Pancreas (tissue), 10 donors: ENCODE measurements around the gene C10orf105. TPM values are rescaled to one million over a fixed set of nuclear protein-coding genes. Genes with fewer than 3 reads are reported as not detected.
A peak's percentile ranks its signal among the peaks of the same experiment; 100 is the strongest.

ENCODE experiments used
- ATAC-seq, 4 donors: fragments of 200-7000 bp; cut with Tn5 transposase; one replicate each; pipeline versions ENCODE4 v1.8.0 to v1.9.1; 2020; ENCODE audit warnings: mild to moderate bottlenecking in 4 of 4, moderate library complexity in 4 of 4
- DNase-seq, 6 donors: peaks; one replicate each; pipeline ENCODE4 v3.0.0-alpha.2; 2020
- FAIRE-seq: peaks from 2 replicates; lab custom pipeline; 2012; peaks lifted over from hg19 to GRCh38; lab: Jason Lieb, UNC
- H3K27ac ChIP-seq, 4 donors: fragments of 200-600 bp; sonication (generic); 1 replicate in 3 of 4; 2 replicates in 1 of 4; pipeline versions ENCODE4 v1.5.0 to v1.8.0; 2020
- H3K27me3 ChIP-seq, 4 donors: fragments of 200-600 bp; one replicate each; pipeline ENCODE4 v1.8.0; 2021
- H3K36me3 ChIP-seq, 3 donors: fragments of 200-600 bp; sonication (generic) in 1 of 3; one replicate each; pipeline versions ENCODE4 v1.5.0 to v1.8.0; 2020 to 2021
- H3K4me1 ChIP-seq, 3 donors: fragments of 200-600 bp; one replicate each; pipeline ENCODE4 v1.8.0; 2021
- H3K4me3 ChIP-seq, 4 donors: fragments of 200-600 bp; sonication (generic) in 2 of 4; one replicate each; pipeline versions ENCODE4 v1.5.0 to v1.8.0; 2020 to 2021
- H3K9me3 ChIP-seq, 4 donors: fragments of 200-600 bp; one replicate each; pipeline ENCODE4 v1.8.0; 2021
- WGBS, 2 donors: extraction: QIAGEN DNeasy Blood & Tissue Kit; methylation state at CpG; one replicate each; pipeline ENCODE4 v1.1.7; 2013; 5-methylcytosine and 5-hydroxymethylcytosine counted together
- intact Hi-C, 3 donors: fragments of 100-400 bp; cut with DNase I; formaldehyde crosslinking; loops; one replicate each; pipeline versions ENCODE4 v1.11.1 to v1.14.2; 2022
- polyA plus RNA-seq, 2 donors: library from polyadenylated mRNA; stranded (reverse); fragments of 200-250 nt; gene quantifications; one replicate each; pipeline ENCODE4 v1.2.3, GENCODE V29; 2013
- total RNA-seq, 6 donors: library from RNA; stranded (reverse); fragmentation: NEBNext Ultra II Directional in 4 of 6; extraction: Animal tissue kit (Norgen Biotek cat#: 25700) in 4 of 6; gene quantifications; one replicate each; pipeline versions ENCODE4 v1.2.1 to v1.2.4, GENCODE V29; 2021 to 2023
- TF ChIP-seq, protein P1 (sequence below), 4 donors: fragments of 200-600 bp; sonication (generic) in 3 of 4; IDR thresholded peaks; one replicate each; pipeline versions ENCODE4 v1.5.0 to v1.8.0; 2021; ENCODE audit warnings: antibody characterized with exemption in 4 of 4
- donor health status: healthy with polysubstance abuse.
- donor health status: DM: no; HTN: no; CAD: no; lungs with moderate emphysema.
- donor health status: DM: no; HTN: no; CAD: no.
- donor health status: control.
- donor health status: control.
- donor health status: Bipolar disorder and iron deficiency.
- donor health status: DM: yes; HTN: yes; CAD: no.
- donor health status: DM: no; HTN: no; CAD: no.
- donor health status: DM: no; HTN: no; CAD: no.
- donor health status: DM: yes; HTN: yes; CAD: no.

C10orf105 gene
- total and polyA plus RNA-seq, 8 donors: 0.06 to 0.14 (median 0.08) TPM; not detected in 5

DNA sequence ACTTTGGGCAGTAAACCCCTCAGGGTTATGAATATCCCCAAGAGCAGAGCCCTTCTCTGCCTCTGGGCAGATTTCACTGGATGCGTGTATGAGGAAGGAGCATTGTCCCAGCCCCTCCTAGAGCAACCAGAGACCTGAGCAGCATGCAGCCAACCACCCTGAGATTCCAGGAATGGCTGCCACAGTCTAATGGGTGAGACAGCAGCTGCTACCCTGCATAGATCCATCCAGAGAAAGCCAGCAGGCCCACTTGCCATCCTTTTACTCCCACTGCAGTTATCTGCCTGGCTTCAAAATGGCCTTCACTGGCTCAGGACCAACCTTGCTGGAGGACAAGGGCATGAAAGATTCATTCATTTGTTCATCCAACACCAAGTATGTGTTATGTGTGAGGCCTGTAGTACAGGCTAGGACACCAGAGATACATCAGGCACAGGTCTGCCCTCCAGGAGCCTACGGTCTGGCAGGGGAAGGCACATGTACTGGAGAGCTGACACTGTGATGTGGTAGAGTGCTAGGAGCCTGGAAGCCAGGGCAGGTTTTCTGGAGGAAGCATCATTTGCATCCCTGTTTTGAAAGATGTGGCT lies 26.2 kb upstream of the C10orf105 start:
- ATAC-seq: no peak

DNA sequence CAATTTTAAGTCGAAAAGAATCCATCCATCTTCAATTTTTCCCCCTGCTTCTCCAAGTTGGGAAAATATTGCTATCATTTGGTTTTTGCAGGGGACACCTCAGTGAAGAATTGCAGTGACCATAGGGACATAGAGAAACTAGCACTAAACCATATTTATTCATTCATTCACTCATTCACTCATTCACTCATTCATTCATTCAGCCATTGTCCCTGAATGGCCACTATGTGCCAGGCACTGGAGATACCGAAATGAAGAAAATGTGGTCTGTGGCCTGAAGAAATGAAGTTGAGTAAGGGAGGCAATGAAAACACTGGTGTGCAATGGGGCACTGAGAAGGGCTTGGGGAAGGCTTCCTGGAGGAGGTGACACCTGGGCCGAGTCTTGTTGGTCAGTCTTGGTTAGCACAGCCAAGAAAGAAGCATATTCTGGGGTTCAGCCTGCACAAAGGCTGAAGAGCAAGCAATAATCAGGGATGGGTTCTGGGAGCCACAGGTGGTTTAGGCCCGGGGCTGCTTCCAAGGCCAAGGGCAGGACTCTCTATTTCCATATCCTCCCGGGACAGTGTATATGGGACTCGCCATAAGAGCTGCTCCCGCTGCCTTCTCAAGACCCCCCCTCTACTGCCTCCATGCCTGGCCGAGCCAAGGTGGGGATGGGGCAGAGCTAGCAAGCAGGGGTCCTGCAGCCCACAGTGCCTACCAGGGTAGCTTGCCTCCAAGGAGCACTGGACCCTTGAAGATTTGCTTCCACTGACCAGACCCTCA lies 25.5 kb upstream of the C10orf105 start:
- TF ChIP-seq, protein P1, sequence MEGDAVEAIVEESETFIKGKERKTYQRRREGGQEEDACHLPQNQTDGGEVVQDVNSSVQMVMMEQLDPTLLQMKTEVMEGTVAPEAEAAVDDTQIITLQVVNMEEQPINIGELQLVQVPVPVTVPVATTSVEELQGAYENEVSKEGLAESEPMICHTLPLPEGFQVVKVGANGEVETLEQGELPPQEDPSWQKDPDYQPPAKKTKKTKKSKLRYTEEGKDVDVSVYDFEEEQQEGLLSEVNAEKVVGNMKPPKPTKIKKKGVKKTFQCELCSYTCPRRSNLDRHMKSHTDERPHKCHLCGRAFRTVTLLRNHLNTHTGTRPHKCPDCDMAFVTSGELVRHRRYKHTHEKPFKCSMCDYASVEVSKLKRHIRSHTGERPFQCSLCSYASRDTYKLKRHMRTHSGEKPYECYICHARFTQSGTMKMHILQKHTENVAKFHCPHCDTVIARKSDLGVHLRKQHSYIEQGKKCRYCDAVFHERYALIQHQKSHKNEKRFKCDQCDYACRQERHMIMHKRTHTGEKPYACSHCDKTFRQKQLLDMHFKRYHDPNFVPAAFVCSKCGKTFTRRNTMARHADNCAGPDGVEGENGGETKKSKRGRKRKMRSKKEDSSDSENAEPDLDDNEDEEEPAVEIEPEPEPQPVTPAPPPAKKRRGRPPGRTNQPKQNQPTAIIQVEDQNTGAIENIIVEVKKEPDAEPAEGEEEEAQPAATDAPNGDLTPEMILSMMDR (IDR thresholded peaks at IDR 0.05): no peak
- Histone ChIP-seq H3K9me3 (no peaks in the 10 kb centered on the region), H3K4me1 (peaks cover 4 to 20% (median 9%) of the 10 kb centered on the region in 3 donors), H3K36me3 (no peaks in the 10 kb centered on the region), H3K4me3 (no peak overlapping the region), H3K27me3 (no peaks in the 10 kb centered on the region), H3K27ac (no peak overlapping the region)
- FAIRE-seq (no peak), ATAC-seq (no peak), DNase-seq (no peak)
- 72 to 90% methylated on average over 8 of the region's 8 CpGs for WGBS, 2 donors
- intact Hi-C loops: no loop called here

More for the DNA sequence above, 26.2 kb upstream of the C10orf105 start:
- H3K36me3 ChIP-seq: no peaks in the 10 kb centered on the region
- TF ChIP-seq, protein P1 (IDR thresholded peaks at IDR 0.05): no peak
- no peaks in the 10 kb centered on the region for H3K27me3 ChIP-seq
- no peak overlapping the region for H3K4me3 ChIP-seq
- no peaks in the 10 kb centered on the region for H3K9me3 ChIP-seq
- intact Hi-C loops: no loop called here
- H3K27ac ChIP-seq: peak overlapping the region in 2 of 4 donors; percentile 45 to 63
- peaks cover 4 to 21% (median 9%) of the 10 kb centered on the region in 3 donors for H3K4me1 ChIP-seq
- FAIRE-seq: no peak
- WGBS, 2 donors: 94 to 96% methylated on average over 2 of the region's 2 CpGs
- peak in 1 of 6 donors; percentile 8 for DNase-seq

DNA sequence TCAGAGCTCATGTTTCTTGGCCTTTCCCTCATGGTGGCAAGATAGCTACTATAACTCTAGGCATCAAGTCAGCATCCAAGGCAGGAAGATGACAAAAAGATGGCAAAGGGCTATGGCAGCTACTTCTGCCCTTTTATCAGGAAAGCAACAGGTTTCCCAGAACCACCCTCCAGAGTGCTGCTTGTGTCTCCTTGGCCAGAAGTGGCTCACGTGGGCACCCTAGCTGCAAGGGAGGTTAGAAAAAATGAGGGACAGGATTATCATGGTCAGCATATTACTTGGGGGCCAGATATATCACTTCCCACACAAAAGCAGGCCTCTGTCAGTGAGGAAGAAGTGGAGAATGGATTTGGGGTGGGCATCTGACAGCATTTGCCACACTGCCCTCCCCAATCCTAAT lies 24.3 kb upstream of the C10orf105 start:
- WGBS, 2 donors: 84 to 100% methylated on average over 1 of the region's 1 CpG
- intact Hi-C loops: no loop called here
- H3K4me3 ChIP-seq: no peak overlapping the region
- H3K27ac ChIP-seq: no peak overlapping the region
- ATAC-seq: no peak
- no peaks in the 10 kb centered on the region for H3K27me3 ChIP-seq
- DNase-seq: no peak
- H3K36me3 ChIP-seq: no peaks in the 10 kb centered on the region
- FAIRE-seq: no peak
- H3K4me1 ChIP-seq: peaks cover 4 to 15% (median 9%) of the 10 kb centered on the region in 3 donors
- TF ChIP-seq, protein P1 (IDR thresholded peaks at IDR 0.05): no peak
- no peaks in the 10 kb centered on the region for H3K9me3 ChIP-seq

DNA sequence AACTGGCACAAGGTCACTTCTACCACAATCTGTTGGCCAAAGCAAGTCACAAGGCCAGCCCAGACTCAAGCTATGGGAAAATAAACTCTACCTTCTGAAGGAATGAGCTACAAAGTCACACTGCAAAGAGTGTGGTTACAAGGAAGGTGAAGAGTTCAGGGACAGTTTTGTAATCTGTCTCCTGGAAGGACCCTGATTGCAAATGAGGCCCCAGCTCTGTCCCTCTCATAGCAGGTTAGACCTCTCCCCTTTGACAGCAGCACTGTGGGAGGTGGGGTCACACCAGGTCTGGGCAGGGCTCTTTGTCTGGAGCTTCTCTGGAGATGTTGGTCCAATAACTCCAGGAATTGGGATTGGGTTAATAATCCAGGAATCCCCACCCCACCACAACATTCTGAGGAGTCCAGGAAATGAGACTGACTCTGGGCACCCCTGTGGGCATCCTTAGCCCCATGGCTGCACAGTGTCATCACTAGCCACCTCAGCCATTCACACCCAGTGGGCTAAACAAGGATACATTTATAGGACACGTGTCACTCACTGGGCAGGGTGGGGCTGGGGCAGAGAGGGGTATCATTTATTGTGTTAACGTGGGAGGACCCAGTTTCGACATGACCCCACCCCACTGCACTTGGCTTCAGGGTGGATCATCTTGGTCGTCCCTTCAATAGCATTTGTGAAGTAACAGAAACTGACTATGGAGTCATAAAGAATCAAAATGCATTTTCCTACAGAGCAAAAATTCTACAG lies 23.7 kb upstream of the C10orf105 start:
- Histone ChIP-seq H3K27ac (no peak overlapping the region), H3K4me3 (no peak overlapping the region)
- no peak for ATAC-seq

More for the DNA sequence above, 23.7 kb upstream of the C10orf105 start:
- no peaks in the 10 kb centered on the region for H3K9me3 ChIP-seq
- intact Hi-C loops: no loop called here
- no peak for DNase-seq
- no peaks in the 10 kb centered on the region for H3K36me3 ChIP-seq
- TF ChIP-seq, protein P1 (IDR thresholded peaks at IDR 0.05): no peak
- no peaks in the 10 kb centered on the region for H3K27me3 ChIP-seq
- H3K4me1 ChIP-seq: peaks cover 4 to 14% (median 9%) of the 10 kb centered on the region in 3 donors
- FAIRE-seq: no peak
- WGBS, 2 donors: 82 to 83% methylated on average over 4 of the region's 4 CpGs
